Frontal cortex (tissue), 4 donors: ENCODE results near the gene CFAP92. TPM values are rescaled to one million over a fixed set of nuclear protein-coding genes. Genes with fewer than 3 reads are reported as not detected.
"Not testable (repeated sequence)": the region's sequence is repeated elsewhere in the genome, so short reads cannot be mapped to it uniquely, and the experiment has no call there.

Experiments used
- DNase-seq, 2 donors: peaks; one replicate each; pipeline ENCODE4 v3.0.0; 2012; ENCODE audit warnings: low spot score in 2 of 2
- FAIRE-seq: peaks from 2 replicates; lab custom pipeline; 2012; peaks lifted over from hg19 to GRCh38; lab: Jason Lieb, UNC
- total RNA-seq: library from RNA; depleted of rRNA; stranded (reverse); fragments of >200 nt; gene quantifications from one replicate; pipeline ENCODE4 v1.2.3, GENCODE V29; 2014
- donor health status: control.
- donor health status: control.
- donor health status: control.

CFAP92 gene
- total RNA-seq, 1 donor from 2014 or later: 1.6 TPM

DNA sequence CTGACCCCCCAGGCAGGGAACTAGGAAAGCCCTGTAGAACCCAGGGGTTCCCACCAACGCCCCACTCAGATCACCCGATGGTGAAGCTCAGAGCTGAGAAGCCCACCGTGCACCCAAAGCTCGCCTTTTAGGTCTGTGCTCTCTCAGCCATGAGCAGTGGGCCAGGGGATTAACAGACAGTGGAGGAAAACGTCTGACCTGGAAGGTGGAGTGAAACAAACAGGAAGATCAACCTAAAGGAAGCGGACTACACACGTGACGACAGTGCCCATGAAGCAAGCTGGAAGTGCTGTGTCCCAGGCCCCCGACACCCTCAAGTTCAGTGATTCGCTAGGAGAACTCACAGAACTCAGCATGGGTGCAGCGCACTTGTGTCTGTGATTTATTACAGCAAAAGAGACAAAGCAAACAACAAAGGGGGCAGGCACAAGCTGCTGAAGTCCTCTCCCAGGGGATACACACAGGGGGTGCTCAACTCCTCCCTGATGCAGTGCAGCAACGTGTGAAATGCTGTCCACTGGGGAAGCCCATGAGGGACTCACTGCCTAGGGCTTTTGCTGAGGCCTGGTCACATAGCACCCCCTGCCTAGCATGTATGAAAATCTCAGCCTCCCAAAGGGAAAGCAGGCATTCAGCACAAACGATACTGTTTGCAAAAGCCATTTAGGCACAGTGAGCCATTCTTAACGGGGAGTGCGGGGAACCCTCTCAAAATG, 43.5 kb downstream of the CFAP92 start:
- DNase-seq (peak; percentile 35 to 44), FAIRE-seq (no peak)

DNA sequence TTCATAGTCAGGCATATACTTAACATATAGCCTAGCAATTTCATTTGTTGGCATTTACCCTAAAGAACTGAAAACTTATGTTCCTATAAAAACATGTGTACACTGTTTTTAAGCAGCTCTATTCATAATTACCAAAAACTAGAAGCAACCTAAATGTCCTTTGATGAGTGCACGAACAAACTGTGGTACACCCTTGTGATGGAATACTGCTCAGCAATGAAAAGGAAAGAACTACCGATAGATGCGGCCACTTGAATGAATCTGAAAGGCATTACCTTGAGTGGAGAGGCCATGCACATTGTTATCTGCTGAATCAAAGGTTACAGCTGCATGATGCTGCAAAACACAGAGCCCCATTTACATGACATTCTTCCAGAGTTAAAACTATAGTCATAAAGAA, 44.7 kb downstream of the CFAP92 start:
- DNase-seq (no peak), FAIRE-seq (no peak)

DNA sequence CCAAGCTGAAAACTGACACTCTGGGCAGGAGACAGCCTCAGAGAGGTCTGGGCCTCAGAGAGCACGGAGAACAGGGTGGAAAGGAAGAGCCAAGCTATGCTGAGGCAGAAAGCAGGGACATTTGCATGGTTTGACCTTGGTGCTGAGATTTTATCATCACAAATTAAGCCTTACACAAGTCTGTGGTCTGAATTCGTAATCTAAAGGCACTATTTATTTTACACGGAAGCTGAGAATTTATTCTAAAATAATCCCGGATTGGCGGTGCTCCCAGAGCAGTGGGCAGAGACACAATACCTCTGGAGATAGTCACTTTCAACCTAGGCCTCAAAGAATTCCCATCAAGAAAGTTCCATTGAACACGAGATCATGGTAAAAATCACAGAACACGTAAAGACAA, 47.5 kb downstream of the CFAP92 start:
- no peak for FAIRE-seq
- DNase-seq: no peak

DNA sequence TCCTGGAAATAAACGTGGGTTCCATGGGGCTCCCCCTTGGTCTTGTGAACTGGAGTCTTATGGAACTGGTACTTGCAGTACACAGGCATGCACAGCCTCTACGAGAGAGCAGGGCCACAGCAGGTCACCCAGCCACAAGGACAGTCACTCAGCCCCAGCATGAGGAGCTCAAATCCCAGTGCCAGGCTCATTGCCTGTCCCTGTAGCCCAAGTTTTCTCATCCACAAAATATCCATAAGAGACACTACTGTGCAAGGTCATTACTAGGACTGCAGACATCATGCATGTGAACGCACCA, 48.0 kb downstream of the CFAP92 start:
- FAIRE-seq: no peak

DNA sequence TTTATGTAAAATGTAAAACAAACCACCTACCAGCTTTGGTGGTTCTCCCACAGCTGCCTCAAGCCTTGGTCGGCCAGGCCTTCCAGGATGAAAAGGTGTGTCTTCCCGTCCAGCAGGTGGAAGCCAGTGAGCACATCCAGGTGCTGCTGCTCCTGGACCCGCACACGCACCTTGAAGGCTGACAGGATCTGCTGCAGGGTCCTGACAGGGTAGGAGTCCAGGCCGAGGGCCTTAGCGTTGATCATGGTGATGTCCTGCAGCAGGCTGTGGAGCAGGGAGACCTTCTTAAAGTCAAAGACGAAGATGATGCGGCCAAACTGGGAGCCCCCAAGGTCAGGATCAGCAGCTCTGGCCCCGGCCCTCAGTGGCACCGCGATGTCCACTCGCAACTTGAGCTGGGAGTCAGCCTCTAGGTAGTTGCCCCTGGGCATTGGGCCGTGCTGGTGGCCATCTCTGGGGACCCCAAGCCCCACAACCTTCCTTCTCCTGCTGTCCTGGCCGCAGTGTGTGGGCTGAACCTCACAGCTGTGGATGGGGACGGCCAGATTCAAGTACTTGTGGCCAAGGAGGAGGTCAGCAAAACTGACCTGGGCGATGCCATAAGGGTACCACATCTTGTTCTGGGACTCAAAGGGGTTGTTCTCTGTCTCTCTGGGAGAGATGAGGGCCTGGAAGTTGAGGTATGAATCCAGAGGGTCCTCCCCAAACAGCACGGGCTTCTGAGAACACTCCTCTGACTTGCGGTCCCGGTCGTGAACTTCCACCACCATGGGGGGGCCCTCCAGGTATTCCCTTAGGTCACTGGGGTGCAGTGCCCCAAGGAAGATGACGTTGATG, 48.6 kb downstream of the CFAP92 start:
- FAIRE-seq (no peak), DNase-seq (no peak)

More for the DNA sequence above, 48.0 kb downstream of the CFAP92 start:
- DNase-seq: no peak

DNA sequence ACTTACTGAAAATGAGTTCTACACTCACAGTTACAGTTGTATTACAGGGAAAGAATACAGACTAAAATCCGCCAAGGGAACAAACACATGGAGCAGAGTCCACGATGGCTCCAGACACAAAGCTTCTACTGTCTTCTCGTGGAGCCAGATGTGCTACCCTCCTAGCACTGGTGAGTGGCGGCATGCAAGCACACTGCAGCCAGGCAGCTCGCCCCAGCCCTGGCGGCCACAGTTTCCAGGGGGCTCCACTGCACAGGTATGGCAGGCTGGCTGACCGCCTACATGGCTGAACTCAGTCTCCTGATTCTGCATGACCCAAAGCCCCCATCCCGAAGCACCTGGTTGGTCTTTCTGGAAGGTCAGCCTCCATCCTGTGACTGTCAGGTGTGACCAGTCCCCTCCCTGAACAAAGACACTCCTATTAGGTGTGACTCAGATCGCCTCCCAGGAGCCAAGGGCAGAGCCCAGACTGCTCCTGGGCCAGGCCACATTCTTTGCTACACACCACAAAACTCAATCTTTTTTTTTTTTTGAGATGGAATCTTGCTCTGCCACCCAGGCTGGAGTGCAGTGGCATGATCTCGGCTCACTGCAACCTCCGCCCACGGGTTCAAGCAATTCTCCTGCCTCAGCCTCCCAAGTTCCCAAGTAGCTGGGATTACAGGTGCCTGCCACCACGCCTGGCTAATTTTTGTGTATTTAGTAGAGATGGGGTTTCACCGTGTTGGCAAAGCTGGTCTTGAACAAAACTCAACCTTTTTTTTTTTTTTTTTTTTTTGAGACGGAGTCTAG, 51.5 kb downstream of the CFAP92 start:
- DNase-seq (no peak), FAIRE-seq (no peak)

DNA sequence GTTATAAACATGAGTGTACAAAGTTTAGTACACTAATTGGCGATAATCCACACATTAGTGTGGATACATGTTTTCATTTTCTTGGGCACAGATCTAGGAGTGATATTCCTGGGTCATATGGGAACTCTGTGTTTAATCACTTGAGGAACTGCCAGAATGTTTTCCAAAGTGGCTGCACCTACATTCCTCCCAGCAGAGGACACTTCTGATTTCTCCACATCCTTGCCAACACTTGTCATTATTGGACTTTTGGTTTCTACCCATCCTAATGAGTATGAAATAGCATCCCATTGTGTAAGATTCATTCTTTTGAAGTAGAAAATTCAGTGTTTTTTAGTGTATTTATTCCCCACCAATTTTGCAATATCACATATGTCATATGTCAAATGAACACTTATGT, 53.6 kb downstream of the CFAP92 start:
- no peak for FAIRE-seq
- no peak for DNase-seq

DNA sequence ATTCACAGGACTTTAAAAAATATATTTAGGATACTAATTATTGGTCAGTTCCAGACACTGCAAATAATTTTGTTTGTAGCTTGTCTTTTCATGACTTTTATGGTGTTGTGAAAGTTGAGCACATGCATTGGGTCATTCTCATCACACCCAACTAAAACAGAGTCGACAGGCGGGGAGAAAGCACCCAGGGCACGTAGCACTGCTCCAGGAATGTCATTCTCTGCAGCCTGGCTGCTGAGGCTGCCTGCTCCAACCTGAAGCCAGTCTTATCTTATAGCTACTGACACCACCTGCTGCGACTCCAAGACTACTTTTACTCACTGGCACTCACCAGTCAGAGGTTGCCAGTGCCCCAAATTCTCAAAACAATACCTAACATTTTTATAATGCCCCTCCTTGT, 57.5 kb downstream of the CFAP92 start:
- FAIRE-seq (no peak), DNase-seq (no peak)

DNA sequence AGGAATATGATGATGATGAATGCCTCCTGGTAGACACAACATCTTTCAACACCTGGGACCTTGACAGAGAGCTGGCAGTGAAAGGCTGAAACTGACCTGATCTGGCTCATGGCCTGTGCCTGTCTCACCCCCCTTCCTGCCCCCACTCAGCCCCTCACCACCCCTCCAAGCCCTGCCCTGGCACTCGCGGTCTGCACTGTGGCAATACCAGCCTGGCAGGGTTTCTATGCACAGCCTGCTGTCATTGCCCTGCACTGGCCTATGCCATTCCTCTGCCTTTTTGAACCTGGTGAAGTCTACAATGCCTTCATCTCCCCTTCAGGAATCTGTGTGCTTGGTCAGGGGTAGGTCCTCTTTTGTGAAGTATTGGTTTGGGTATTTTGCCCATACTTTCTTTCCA, 58.0 kb downstream of the CFAP92 start:
- DNase-seq (no peak), FAIRE-seq (no peak)

DNA sequence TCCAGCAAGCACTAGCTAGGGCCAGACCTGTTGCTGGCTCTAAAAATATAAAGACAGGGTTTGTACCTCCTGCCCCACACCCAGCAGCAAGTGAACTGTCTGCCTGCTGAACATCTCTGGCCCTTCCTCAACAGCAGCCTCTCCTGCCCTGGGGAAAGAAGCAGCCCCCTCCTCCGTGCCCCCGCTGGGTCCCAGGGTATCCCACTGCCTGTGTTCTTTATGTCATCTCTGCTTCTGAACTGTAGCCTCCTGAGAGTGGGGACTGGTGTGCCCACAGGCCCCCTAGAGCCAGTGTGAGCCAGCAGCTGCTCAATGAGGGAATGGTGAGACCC, 60.0 kb downstream of the CFAP92 start:
- FAIRE-seq (no peak), DNase-seq (no peak)

DNA sequence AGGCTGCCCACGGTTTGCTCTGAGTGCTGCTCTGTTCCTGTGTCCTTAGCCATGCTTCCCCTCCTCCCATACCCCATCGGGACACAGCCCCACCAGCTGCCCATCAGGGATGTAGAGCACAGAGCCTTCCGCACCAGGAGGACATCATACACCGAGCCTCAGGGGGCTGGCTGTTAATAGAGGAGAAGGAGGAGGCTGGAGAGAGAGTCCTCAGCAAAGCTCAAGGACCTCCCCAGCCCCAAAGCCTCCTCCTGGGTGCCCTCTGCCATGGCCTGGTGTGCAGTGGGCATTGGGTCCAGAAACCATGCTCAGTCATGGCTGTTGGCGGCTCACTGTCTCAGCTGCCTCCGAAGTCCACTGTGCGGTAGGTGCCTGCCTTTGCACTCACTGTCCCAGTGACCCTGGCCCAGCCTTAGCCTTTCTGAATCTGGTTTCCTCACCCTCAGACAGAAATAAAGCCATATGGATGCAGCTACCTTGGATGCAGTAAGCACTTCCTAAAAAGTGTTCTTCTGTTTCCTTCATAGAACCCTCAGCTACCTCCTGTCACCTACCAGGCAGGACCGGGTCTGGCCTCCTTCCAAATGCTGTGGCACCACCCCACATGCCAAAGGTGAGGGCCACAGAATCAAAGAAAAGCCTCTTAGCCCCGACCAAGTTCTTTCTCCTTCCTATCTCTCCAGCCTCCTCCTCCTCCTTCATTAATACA, 60.5 kb downstream of the CFAP92 start:
- DNase-seq (no peak), FAIRE-seq (no peak)

DNA sequence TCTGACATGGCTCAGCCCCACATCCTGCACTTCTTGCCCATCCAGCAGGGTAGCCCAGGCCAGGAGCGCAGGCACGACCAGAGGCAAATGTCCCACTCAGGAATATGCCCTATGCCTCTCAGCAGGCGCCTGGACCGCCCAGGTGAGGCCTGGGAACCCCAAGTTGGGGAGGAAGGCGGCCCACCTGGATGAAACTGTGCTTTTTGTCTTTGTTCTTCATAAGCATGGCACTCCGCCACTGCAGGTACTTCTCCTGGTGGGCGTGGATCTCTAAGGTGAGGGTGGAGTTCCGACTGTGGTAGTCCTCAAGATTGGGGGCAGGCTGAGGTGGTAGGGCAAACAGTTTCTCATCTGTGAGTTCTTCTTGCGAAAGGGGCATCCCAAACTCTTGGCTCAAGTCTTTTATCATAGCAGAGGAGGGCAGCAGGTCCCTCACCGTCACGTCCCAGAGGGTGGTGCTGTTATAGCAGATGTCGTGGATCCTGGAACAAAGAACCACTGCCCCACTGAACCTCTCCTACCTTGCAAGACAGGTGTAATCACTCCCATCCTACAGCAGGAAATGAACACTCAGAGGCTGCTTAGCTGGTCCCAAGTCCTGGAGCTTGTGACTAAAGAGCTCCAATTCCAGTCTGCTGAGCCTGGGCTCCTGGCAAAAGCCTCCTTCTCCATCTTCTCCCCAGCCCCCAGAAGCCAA, 61.2 kb downstream of the CFAP92 start:
- DNase-seq: no peak
- no peak for FAIRE-seq

DNA sequence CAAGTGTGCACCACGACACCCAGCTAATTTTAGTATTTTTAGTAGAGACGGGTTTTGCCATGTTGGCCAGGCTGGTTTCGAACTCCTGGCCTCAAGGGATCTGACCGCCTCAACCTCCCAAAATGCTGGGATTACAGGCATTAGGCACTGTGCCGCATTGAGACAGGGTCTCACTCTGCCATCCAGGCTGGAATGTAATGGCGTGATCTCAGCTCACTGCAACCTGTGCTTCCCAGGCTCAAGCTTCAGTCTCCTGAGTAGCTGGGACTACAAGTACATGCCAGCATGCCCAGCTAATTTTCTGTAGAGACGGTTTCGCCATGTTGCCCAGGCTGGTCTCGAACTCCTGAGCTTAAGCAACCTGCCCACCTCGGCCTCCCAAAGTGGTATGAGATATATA, 62.8 kb downstream of the CFAP92 start:
- FAIRE-seq: no peak

DNA sequence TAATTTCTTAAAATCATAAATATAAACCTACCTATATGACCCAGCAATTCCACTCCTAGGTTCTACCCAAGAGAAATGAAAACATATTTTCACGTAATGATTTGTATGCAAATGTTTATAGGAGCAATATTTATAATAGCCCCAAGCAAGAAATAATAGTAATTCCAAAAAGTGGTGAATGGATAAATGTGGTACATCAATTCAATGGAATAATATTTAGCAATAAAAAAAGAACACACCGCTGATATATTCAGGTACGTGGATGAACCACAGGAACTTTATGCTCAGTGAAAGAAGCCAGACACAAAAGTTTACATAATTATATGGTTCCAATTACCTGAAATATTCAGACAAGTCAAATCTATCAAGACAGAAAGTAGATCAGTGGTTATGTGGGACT, 64.5 kb downstream of the CFAP92 start:
- DNase-seq (no peak), FAIRE-seq (no peak)

More for the DNA sequence above, 62.8 kb downstream of the CFAP92 start:
- no peak for DNase-seq

DNA sequence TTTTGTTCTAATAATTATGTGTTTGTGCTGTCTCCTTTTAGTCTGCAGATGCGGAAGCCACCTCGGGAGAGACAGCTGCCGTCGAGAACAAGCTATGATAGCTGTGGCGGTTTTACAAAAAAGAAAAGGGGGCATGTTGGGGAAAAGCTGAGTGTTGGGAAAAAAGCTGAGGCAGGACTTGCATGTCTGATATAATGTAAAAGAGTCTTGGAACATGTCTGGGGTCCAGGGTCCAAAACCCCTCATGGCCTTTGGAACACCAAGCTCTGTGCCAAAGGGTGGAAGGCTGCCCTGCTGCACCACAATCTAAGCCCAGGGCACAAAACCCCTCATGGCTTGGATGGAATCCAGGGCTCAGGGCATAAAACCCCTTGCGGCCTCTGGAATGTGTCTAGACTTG, 69.9 kb downstream of the CFAP92 start:
- FAIRE-seq, DNase-seq: not testable (repeated sequence)

DNA sequence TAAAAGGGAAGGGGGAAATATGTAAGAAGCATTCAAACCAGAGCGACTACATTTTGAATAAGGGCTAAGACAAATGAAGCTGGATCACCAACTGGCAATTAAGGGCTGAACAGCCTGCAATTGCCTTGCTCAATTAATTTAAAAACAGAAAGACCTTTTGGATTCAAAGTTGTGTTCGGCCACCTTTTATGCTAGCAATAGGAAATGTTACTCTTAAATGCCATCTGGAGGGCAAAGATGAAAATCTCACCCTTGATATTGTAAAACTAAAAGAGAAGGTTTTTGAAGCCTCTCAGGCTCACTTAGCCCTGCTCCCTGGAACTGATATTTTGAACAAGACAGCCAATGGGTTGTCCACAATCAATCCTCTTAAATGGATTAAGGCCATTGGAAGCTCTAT, 70.3 kb downstream of the CFAP92 start:
- DNase-seq (no peak), FAIRE-seq (no peak)

DNA sequence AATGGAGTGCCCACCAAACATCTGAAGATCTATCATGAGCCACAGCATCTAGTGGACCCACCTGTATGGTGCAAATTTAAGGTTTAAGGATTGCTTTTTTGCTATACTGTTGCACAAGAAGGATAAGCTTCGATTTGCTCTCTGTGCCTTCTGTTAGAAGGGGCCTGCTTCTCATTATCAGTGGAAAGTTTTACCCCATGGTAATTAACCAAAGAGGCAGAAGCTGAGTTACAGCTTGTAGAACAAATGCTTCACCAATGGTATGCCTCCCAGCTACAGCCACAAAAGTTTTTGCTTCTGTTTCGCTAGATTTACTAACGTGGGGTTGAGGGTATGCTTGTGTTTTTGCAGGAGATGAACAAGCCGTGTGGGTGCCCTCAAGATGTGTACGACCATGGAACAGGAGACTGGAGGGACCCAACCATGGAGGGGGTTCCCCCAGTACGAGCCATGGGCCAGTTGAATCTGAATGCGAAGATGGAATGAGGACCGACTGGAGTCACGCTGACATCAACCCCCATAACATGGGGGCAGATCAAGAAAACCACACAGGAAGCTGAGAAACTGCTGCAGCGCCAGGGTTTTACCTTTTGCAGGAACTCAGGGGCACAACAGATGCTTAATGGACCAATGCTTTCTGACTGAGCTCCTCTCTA, 70.9 kb downstream of the CFAP92 start:
- DNase-seq (no peak), FAIRE-seq (no peak)

DNA sequence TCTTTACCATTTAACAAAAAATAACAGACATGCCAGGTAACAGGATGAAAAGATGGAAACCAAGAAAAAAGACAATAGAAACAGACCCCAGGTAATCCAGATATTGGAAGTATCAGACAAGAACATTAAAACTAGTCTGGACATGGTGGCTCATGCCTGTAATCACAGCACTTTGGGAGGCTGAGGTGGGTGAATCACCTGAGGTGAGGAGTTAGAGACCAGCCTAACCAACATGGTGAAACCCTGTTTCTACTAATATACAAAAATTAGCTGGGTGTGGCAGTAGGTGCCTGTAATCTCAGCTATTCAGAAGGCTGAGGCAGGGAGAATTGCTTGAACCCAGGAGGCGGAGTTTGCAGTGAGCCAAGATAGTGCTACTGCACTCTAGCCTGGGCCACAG, 73.9 kb downstream of the CFAP92 start:
- FAIRE-seq: no peak
- DNase-seq: no peak

DNA sequence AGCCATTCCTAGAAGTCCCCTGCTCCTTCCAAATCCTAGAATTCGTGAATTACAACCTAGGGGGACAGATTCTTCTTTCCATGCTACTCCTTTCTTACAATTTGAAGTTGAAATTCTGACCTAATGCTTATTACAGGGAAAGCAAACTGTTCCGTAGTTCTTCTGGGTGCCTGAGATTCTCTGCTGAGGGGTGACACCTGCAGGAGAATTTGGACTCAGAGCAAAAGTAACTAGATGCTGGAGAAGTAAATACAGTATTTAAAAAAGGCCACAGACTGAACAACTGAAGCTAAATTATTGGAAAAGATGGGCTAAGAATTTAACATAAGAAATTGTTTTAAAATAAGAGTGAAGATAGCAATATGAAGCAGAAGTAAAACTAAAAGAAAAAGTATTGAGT, 76.6 kb downstream of the CFAP92 start:
- DNase-seq (no peak), FAIRE-seq (no peak)
